Measurements from ENCODE around the gene GPR37.

- TF ChIP-seq CTCF (IDR thresholded peaks at IDR 0.05) = no peak
- TF ChIP-seq POLR2A (IDR thresholded peaks at IDR 0.05) = no peak
Observed at GRCh38 chr7:124747072-124747471, 18.5 kb downstream of the GPR37 start.
